22Rv1 (cell line): ENCODE results near the gene EFCAB10.

Experiments
- CTCF ChIP-seq: fragments of 450-650 bp; IDR thresholded peaks from 2 replicates; pipeline ENCODE4 v1.5.1; 2017; ENCODE audit warnings: mild to moderate bottlenecking
- ZFX ChIP-seq: fragments of 450-650 bp; IDR thresholded peaks from 2 replicates; pipeline ENCODE4 v1.6.1; 2017; ENCODE audit warnings: antibody characterized with exemption, borderline replicate concordance

GRCh38 chr7:105567024-105567423, 14.3 kb downstream of the EFCAB10 start:
- TF ChIP-seq CTCF: no peak
- TF ChIP-seq ZFX: no peak
